GM06990 (cell line): ENCODE results near the gene ZC3H4.

Experiments
- DNase-seq: peaks from one replicate; pipeline ENCODE4 v3.0.0-alpha.2; 2011; ENCODE audit not compliant: insufficient read length; ENCODE audit errors: extremely low read depth
- H3K27me3 ChIP-seq: replicated peaks from 2 replicates; pipeline ENCODE4 v1.6.0; 2011; ENCODE audit warnings: low read length; ENCODE audit not compliant: control insufficient read depth, insufficient read depth
- H3K36me3 ChIP-seq: 2 replicates; pipeline ENCODE4 v1.5.1; 2011; ENCODE audit warnings: low read length; ENCODE audit not compliant: control insufficient read depth, insufficient read depth
- H3K4me3 ChIP-seq: replicated peaks from 2 replicates; pipeline ENCODE4 v1.5.1; 2011; ENCODE audit warnings: low read depth, mild to moderate bottlenecking, control low read depth, low read length
- TF ChIP-seq, protein P1 (sequence below): IDR thresholded peaks from 2 replicates; pipeline ENCODE4 v1.5.1; 2011; ENCODE audit warnings: low read length, control low read depth, mild to moderate bottlenecking, inconsistent platforms; ENCODE audit not compliant: insufficient read depth, poor library complexity, severe bottlenecking

Gene ZC3H4

DNA sequence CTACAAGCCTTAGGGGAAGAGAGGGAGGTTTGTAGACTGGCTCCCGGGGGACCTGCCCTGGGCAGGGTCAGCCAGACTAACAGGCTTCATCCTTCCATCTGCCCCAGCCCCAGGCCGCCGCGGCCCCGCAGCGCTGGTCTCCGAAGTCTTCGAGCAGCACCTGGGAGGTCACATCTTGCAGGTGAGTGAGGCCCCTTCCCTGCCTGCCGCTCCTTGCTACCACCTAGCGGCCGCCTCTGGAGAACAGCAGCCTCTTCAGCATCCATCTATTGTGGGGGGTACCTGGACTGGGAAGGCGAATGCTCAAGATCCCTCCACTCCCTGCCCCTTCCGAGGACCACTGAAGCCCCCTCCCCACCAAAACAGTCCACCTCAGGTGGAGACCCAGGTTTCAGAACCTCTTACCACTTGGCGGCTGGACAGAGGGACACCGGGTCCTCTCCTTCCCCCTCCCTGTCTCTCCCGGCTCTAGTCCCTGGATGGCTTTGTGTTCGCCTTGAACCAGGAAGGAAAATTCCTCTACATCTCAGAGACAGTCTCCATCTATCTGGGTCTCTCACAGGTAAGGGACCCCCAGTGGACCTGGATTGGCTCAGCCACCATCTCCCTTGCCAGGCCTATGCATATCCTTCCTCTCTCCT is 81.3 kb downstream of the ZC3H4 start:
- TF ChIP-seq, protein P1, sequence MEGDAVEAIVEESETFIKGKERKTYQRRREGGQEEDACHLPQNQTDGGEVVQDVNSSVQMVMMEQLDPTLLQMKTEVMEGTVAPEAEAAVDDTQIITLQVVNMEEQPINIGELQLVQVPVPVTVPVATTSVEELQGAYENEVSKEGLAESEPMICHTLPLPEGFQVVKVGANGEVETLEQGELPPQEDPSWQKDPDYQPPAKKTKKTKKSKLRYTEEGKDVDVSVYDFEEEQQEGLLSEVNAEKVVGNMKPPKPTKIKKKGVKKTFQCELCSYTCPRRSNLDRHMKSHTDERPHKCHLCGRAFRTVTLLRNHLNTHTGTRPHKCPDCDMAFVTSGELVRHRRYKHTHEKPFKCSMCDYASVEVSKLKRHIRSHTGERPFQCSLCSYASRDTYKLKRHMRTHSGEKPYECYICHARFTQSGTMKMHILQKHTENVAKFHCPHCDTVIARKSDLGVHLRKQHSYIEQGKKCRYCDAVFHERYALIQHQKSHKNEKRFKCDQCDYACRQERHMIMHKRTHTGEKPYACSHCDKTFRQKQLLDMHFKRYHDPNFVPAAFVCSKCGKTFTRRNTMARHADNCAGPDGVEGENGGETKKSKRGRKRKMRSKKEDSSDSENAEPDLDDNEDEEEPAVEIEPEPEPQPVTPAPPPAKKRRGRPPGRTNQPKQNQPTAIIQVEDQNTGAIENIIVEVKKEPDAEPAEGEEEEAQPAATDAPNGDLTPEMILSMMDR, result peak; percentile 92
- peaks cover 5% of the 10 kb centered on the region for H3K27me3 ChIP-seq
- no peak overlapping the region for H3K4me3 ChIP-seq
- no peaks in the 10 kb centered on the region for H3K36me3 ChIP-seq
- peak; percentile 51 for DNase-seq

DNA sequence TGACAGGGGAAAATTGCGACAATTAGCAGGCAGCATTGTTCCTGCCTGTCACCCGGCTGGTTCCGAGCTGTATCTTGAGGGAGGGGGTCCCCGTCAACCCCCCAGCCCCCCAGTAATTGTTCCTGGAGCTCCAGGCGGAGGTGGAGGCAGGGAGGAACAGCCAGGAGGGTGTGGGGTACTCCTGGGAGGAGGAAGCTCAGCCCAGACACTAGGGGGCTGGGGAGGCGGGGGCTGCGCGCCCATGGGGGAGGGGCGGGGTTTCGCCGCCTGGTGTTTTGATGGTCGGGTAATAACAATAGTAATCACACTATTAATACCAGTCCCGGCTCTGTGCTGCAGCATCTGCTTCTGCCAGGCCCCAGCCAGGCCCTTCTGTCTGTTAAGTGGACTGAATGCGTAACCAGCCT is 85.4 kb downstream of the ZC3H4 start:
- no peak for DNase-seq
- TF ChIP-seq, protein P1, result no peak
- Histone ChIP-seq H3K36me3 (no peaks in the 10 kb centered on the region), H3K4me3 (no peak overlapping the region), H3K27me3 (peaks cover 3% of the 10 kb centered on the region; the same call in 1 of the 2 replicates)

DNA sequence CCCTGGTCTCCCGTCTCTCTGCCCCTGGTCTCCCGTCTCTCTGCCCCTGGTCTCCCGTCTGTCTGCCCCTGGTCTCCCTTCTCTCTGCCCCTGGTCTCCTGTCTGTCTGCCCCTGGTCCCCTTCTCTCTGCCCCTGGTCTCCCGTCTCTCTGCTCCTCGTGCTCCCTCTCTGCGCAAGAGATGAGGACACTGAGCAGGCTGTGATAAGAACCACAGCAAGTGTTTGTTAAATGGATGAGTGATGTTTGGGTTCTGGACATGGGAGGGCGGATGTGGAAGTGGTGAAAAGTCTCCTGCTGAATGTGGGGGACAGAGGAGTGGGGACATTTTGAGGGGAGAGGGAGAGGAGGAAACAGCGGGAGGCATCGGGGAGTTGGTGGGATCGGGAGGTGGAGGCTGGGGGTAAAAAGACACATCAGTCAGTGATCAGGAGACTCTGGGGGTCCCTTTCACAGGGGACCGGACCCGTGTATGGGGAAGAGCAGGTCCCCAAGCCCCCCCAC is 85.9 kb downstream of the ZC3H4 start:
- no peak for DNase-seq
- Histone ChIP-seq H3K27me3 (peaks cover 3% of the 10 kb centered on the region; the same call in 1 of the 2 replicates), H3K36me3 (no peaks in the 10 kb centered on the region), H3K4me3 (no peak overlapping the region)
- TF ChIP-seq, protein P1, result no peak

DNA sequence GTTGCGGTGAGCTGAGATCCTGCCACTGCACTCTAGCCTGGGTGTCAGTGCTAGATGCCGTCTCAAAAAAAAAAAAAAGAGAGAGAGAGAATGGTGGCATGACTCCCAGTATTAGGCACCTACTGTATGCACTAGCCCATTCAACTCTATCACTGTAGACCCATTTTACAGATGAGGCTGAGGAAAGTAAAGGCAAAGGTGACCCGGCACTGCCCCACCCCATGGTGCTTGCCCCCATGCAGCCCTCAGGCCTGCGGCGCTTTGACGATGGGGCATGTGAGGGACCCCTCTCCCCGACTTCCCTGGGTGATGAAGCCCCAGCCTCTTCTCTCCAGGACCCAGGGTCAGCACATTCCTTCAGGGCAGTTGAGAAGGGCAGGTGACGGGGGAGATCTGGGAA is 86.7 kb downstream of the ZC3H4 start:
- TF ChIP-seq, protein P1, result no peak
- no peak overlapping the region for H3K4me3 ChIP-seq
- H3K27me3 ChIP-seq, result peaks cover 3% of the 10 kb centered on the region; the same call in 1 of the 2 replicates
- DNase-seq, result no peak
- no peaks in the 10 kb centered on the region for H3K36me3 ChIP-seq

DNA sequence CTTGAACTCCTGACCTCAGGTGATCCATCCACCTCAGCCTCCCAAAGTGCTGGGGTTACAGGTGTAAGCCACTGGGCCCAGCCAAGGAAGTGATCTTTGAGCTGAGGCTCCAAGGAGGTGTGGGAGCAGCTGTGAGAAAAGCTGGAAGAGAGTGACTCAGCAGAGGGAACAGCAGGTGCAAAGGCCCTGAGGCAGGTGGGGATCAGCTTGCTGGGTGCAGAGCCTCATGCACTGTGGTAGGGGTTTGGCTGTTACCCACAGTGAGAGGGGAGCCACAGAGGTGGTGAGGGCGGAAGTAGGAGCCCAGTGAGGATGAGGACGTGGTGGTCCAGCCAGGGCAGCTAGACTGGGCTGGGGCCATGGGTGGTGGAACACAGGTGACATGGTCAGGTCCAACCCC is 87.4 kb downstream of the ZC3H4 start:
- H3K4me3 ChIP-seq, result no peak overlapping the region
- no peak for DNase-seq
- peaks cover 3% of the 10 kb centered on the region; the same call in 1 of the 2 replicates for H3K27me3 ChIP-seq
- TF ChIP-seq, protein P1, result no peak
- no peaks in the 10 kb centered on the region for H3K36me3 ChIP-seq
